ENCODE data around the gene SMCO2. TPM values are rescaled to one million over a fixed set of nuclear protein-coding genes. Genes with fewer than 3 reads are reported as not detected.

The SMCO2 gene
- total RNA-seq, 1 experiment from 2014 or later, result not detected

- Histone ChIP-seq H3K27ac (ENCODE audit: low read depth, low read length) (no peak overlapping the region), H2AFZ (ENCODE audit: low read depth, low read length, poor library complexity, severe bottlenecking) (no peak overlapping the region), H4K20me1 (ENCODE audit: insufficient read depth) (no peaks in the 10 kb centered on the region; the same call in 1 of the 2 replicates), H3K79me2 (ENCODE audit: insufficient read depth, low read length) (no peaks in the 10 kb centered on the region), H3K4me2 (ENCODE audit: low read length) (no peak overlapping the region), H3K9me3 (ENCODE audit: control insufficient read depth in 1 of 2, insufficient read depth in 1 of 2, low read depth in 1 of 2, low read length in 2 of 2) (peaks cover 4 to 7% of the 10 kb centered on the region in 2 experiments; a peak in 2 of 4 replicates), H3K27me3 (ENCODE audit: insufficient read depth, low read length) (no peaks in the 10 kb centered on the region), H3K4me3 (replicated peaks in 1 of 2; ENCODE audit: low read depth in 1 of 2, low read length in 2 of 2) (no peak overlapping the region), H3K9me2 (ENCODE audit: insufficient read depth) (no peaks in the 10 kb centered on the region), H3K9ac (ENCODE audit: low read length) (no peak overlapping the region), H3K36me3 (ENCODE audit: control insufficient read depth in 1 of 2, insufficient read depth in 2 of 2, low read length in 2 of 2) (no peaks in the 10 kb centered on the region), H3K4me1 (ENCODE audit: control insufficient read depth in 1 of 2, insufficient read depth in 2 of 2, low read length in 2 of 2) (peaks cover 0 to 9% of the 10 kb centered on the region in 2 experiments; a peak in 3 of 4 replicates)
- POLR2A ChIA-PET, result no interaction called here
- BruUV-seq (replicated peaks), result no TSS peak
- RAD21 ChIA-PET (ENCODE audit: low non-redundant PET in 1 of 2, low total read pairs in 2 of 2, uncharacterized antibody in 2 of 2, unreplicated experiment in 2 of 2), result no interaction called here
- DNase-seq (ENCODE audit: low read depth, low spot score) (no peak), ATAC-seq (no peak)
- peak; percentile 61; the same call in 1 of the 2 replicates for TF ChIP-seq CBX3 (IDR thresholded peaks at IDR 0.05; ENCODE audit: low read depth)
- TF ChIP-seq EZH2 (IDR thresholded peaks at IDR 0.05), result no peak
- CTCF ChIA-PET, result no interaction called here
- intact Hi-C loops (cut with micrococcal nuclease), result no loop called here
Measured at GRCh38 chr12:27477049-27477448, 30.5 kb downstream of the SMCO2 start.

- ChIA-PET POLR2A (no interaction called here), RAD21 (ENCODE audit: low non-redundant PET in 1 of 2, low total read pairs in 2 of 2, uncharacterized antibody in 2 of 2, unreplicated experiment in 2 of 2) (no interaction called here)
Measured at GRCh38 chr12:27478949-27479348, 32.4 kb downstream of the SMCO2 start.

More at GRCh38 chr12:27478949-27479348, 32.4 kb downstream of the SMCO2 start:
- Histone ChIP-seq H4K20me1 (ENCODE audit: insufficient read depth) (no peaks in the 10 kb centered on the region; the same call in 1 of the 2 replicates), H3K27me3 (ENCODE audit: insufficient read depth, low read length) (no peaks in the 10 kb centered on the region), H3K9me3 (ENCODE audit: control insufficient read depth in 1 of 2, insufficient read depth in 1 of 2, low read depth in 1 of 2, low read length in 2 of 2) (peaks cover 4 to 7% of the 10 kb centered on the region in 2 experiments; a peak in 2 of 4 replicates), H3K9ac (ENCODE audit: low read length) (no peak overlapping the region), H3K9me2 (ENCODE audit: insufficient read depth) (no peaks in the 10 kb centered on the region), H3K4me3 (replicated peaks in 1 of 2; ENCODE audit: low read depth in 1 of 2, low read length in 2 of 2) (no peak overlapping the region), H3K4me2 (ENCODE audit: low read length) (no peak overlapping the region), H3K36me3 (ENCODE audit: control insufficient read depth in 1 of 2, insufficient read depth in 2 of 2, low read length in 2 of 2) (no peaks in the 10 kb centered on the region), H2AFZ (ENCODE audit: low read depth, low read length, poor library complexity, severe bottlenecking) (no peak overlapping the region), H3K79me2 (ENCODE audit: insufficient read depth, low read length) (no peaks in the 10 kb centered on the region), H3K4me1 (ENCODE audit: control insufficient read depth in 1 of 2, insufficient read depth in 2 of 2, low read length in 2 of 2) (peaks cover 0 to 8% of the 10 kb centered on the region in 2 experiments; a peak in 3 of 4 replicates), H3K27ac (ENCODE audit: low read depth, low read length) (no peak overlapping the region)
- ATAC-seq, result no peak
- no TSS peak for BruUV-seq (replicated peaks)
- intact Hi-C loops (cut with micrococcal nuclease), result no loop called here
- CTCF ChIA-PET, result no interaction called here
- no peak for DNase-seq (ENCODE audit: low read depth, low spot score)
- TF ChIP-seq RAD21 (IDR thresholded peaks at IDR 0.05; ENCODE audit: low read depth) (no peak), POLR2A (IDR thresholded peaks at IDR 0.05; ENCODE audit: borderline replicate concordance, extremely low read depth, insufficient read depth, insufficient read length) (no peak), JUND (IDR thresholded peaks at IDR 0.05) (no peak), EZH2phosphoT487 (IDR thresholded peaks at IDR 0.05; ENCODE audit: borderline replicate concordance) (no peak), SP1 (IDR thresholded peaks at IDR 0.05; ENCODE audit: low read depth) (no peak), EZH2 (IDR thresholded peaks at IDR 0.05) (no peak), CEBPB (IDR thresholded peaks at IDR 0.05; ENCODE audit: low read depth) (no peak), ZFX (IDR thresholded peaks at IDR 0.05) (no peak), ATF3 (IDR thresholded peaks at IDR 0.05) (no peak), SIN3A (IDR thresholded peaks at IDR 0.05; ENCODE audit: low read depth) (no peak), CBX3 (IDR thresholded peaks at IDR 0.05; ENCODE audit: low read depth) (no peak), ZBTB33 (IDR thresholded peaks at IDR 0.05; ENCODE audit: extremely low read depth, insufficient replicate concordance, low read length) (no peak), REST (IDR thresholded peaks at IDR 0.05; ENCODE audit: low read depth) (no peak), MAX (IDR thresholded peaks at IDR 0.05) (no peak)
